Measurements from ENCODE around the gene PPP3CA. TPM values are rescaled to one million over a fixed set of nuclear protein-coding genes. Genes with fewer than 3 reads are reported as not detected.

Gene PPP3CA
- total and polyA plus RNA-seq, 11 donors, result 5.9 to 32.5 (median 19.3) TPM

DNA sequence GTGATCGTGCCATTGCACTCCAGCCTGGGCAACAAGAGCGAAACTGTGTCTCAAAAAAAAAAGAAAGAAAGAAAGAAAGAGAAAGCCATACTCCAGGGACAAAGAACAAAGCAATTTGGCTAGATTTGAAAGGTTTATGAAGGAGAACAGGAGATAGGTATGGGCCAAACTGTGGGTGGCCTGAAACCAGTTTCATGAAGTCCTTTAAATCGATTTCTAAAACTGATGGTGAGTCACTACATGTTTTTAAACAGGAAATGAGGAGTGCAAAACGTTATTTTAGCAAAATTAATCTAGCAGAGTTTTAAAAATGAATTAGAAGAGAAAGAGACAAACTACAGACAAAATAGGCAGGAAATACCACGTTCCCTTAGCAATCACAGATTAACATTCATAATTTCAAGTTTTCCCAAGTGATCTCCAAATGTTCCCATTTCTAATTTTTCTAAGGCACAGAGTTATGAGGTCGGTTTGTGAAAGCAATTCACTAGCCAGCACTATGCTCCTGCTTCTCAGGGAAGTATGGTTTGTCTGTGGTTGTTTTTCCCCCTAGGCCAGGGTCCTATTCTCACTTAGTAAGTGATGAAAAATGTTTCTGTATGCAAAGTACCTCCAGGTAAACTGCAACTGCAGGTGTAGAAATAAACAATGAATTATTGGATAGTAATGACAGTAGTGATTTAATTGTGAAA, 190.6 kb downstream of the PPP3CA start:
- Histone ChIP-seq H3K27me3 (no peaks in the 10 kb centered on the region), H3K4me1 (peaks cover 0 to 30% (median 3%) of the 10 kb centered on the region in 12 donors), H3K9me3 (no peaks in the 10 kb centered on the region), H3K4me3 (peak overlapping the region in 2 of 12 donors; percentile 13 to 15), H3K36me3 (no peaks in the 10 kb centered on the region), H3K27ac (peak overlapping the region in 4 of 12 donors; percentile 22 to 43 (median 34))
- DNase-seq, result no peak
- intact Hi-C loops (cut with DNase I), result no loop called here
- WGBS, 4 donors, result 62 to 76% (median 72%) methylated on average over 6 of the region's 6 CpGs
- TF ChIP-seq, protein P1, sequence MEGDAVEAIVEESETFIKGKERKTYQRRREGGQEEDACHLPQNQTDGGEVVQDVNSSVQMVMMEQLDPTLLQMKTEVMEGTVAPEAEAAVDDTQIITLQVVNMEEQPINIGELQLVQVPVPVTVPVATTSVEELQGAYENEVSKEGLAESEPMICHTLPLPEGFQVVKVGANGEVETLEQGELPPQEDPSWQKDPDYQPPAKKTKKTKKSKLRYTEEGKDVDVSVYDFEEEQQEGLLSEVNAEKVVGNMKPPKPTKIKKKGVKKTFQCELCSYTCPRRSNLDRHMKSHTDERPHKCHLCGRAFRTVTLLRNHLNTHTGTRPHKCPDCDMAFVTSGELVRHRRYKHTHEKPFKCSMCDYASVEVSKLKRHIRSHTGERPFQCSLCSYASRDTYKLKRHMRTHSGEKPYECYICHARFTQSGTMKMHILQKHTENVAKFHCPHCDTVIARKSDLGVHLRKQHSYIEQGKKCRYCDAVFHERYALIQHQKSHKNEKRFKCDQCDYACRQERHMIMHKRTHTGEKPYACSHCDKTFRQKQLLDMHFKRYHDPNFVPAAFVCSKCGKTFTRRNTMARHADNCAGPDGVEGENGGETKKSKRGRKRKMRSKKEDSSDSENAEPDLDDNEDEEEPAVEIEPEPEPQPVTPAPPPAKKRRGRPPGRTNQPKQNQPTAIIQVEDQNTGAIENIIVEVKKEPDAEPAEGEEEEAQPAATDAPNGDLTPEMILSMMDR (IDR thresholded peaks at IDR 0.05), result no peak
- TF ChIP-seq POLR2A (IDR thresholded peaks at IDR 0.05), result no peak
- no peak for ATAC-seq

DNA sequence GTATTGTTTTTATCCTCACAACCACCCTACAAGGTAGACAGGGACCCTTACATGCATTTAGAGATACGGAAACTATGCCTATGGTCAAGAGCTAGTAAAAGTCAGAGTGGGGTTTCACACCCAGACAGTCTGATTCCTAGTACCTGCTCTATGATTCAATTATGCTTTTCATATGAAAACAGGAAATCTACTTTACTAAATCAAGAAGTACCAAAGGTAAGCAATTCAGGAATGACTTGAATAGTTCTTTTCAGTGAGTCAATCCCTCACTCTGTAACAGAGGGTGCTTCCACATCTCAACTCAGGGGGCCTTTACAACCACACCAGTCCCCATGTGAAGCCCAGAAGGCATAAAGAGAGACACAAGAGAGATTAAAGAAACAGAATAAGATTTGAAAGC, 191.4 kb downstream of the PPP3CA start:
- Histone ChIP-seq H3K4me3 (no peak overlapping the region), H3K27me3 (no peaks in the 10 kb centered on the region), H3K27ac (no peak overlapping the region), H3K9me3 (no peaks in the 10 kb centered on the region), H3K4me1 (peaks cover 0 to 30% (median 3%) of the 10 kb centered on the region in 12 donors), H3K36me3 (no peaks in the 10 kb centered on the region)
- TF ChIP-seq, protein P1 (IDR thresholded peaks at IDR 0.05), result no peak
- TF ChIP-seq POLR2A (IDR thresholded peaks at IDR 0.05), result no peak
- intact Hi-C loops (cut with DNase I), result no loop called here
- 95 to 100% (median 99%) methylated on average over 1 of the region's 1 CpG for WGBS, 4 donors
- ATAC-seq (no peak), DNase-seq (no peak)

DNA sequence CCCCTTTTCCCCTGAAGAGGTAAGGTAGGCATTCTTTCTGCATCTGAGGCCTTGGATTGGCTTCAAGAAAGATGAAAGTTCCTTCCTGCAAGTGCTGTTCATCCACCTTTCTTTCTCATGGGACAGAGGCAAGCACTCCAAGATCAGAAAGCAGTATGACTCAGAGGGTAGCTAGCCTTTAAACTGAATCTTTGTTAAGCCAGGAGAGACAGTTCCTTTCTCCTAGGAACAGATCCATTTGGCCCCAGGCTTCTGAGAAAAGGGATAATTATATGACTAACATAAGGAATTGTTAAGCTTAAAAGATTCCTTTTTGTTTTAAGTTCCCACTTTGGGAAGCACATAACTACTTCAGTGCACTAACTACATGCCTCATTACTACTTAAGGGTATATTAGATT, 192.0 kb downstream of the PPP3CA start:
- no peak overlapping the region for H3K27ac ChIP-seq
- H3K36me3 ChIP-seq, result no peaks in the 10 kb centered on the region
- H3K9me3 ChIP-seq, result no peaks in the 10 kb centered on the region
- intact Hi-C loops (cut with DNase I), result no loop called here
- no peak overlapping the region for H3K4me3 ChIP-seq
- ATAC-seq, result no peak
- DNase-seq, result no peak
- no peak for TF ChIP-seq POLR2A (IDR thresholded peaks at IDR 0.05)
- TF ChIP-seq, protein P1 (IDR thresholded peaks at IDR 0.05), result no peak
- peaks cover 0 to 30% (median 3%) of the 10 kb centered on the region in 12 donors for H3K4me1 ChIP-seq
- no peaks in the 10 kb centered on the region for H3K27me3 ChIP-seq

DNA sequence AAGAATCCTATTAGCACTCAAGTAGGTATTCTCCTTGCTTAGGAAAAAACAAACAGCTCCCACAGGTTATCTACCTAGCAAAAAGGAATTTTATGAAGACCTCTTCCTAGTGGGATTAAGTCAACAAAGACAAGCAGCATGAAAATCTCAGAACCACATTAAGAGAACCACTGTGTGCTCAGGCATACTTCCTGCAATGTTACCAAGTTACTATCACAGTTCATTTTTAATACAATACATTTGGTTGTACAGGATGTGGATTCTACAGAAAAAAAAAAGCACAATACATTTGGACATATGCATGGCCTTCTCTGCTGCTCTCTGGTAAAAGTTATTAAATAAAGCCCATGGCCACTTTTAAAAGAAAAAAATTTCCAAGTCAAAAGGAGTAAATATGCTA, 193.7 kb downstream of the PPP3CA start:
- ATAC-seq (no peak), DNase-seq (no peak)
- Histone ChIP-seq H3K27me3 (no peaks in the 10 kb centered on the region), H3K9me3 (no peaks in the 10 kb centered on the region), H3K27ac (no peak overlapping the region), H3K4me3 (no peak overlapping the region), H3K36me3 (no peaks in the 10 kb centered on the region), H3K4me1 (peaks cover 0 to 30% (median 3%) of the 10 kb centered on the region in 12 donors)
- intact Hi-C loops (cut with DNase I), result no loop called here
- TF ChIP-seq, protein P1 (IDR thresholded peaks at IDR 0.05), result no peak
- no peak for TF ChIP-seq POLR2A (IDR thresholded peaks at IDR 0.05)
